IPS-NIHi7 (cell line): ENCODE data around the gene UNC45B.
"Not testable (repeated sequence)": the region's sequence is repeated elsewhere in the genome, so short reads cannot be mapped to it uniquely, and the experiment has no call there.

Experiments
- DNase-seq: peaks from one replicate; pipeline ENCODE4 v3.0.0; 2012; ENCODE audit warnings: mixed read lengths; ENCODE audit errors: extremely low spot score

UNC45B gene

DNA sequence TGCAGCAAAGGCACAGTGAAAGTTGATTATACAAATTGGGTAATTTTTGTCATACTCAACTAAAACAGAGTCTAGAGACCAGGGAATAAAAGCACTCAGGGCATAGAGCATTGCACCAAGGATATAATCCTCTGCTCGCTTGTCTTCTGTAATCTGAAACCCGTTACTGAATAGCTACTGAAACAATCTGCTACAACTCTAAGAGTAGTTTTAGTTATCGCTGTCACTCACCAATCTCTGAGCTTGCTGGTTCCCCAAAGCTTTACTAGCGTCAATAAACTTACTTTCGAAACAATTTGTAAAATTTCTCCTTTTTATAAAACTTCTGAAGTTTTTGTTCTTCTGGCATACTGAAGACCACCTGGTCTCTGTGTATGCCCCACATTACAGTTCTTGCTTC lies 69.5 kb downstream of the UNC45B start:
- DNase-seq: no peak

DNA sequence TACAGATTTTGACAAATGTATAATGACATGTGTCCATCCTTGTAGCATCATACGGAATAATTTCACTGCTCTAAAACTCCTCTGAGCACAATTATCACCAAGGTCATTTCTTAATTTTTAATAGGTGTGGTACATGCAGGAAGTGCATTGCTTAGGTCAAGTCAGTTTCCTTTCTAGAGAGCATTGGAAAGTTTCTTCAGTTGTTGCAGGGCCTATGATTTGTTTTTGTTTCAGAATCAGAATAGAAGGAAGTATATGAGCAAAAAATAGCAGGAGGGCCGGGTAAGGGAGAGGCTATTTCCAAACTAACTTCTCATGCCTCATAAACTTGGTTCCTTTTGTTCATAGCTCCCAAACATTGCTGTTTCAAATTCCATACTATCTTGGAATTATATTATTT lies 71.3 kb downstream of the UNC45B start:
- no peak for DNase-seq

- no peak for DNase-seq
Measured at GRCh38 chr17:35222452-35222851, 74.8 kb downstream of the UNC45B start.

DNA sequence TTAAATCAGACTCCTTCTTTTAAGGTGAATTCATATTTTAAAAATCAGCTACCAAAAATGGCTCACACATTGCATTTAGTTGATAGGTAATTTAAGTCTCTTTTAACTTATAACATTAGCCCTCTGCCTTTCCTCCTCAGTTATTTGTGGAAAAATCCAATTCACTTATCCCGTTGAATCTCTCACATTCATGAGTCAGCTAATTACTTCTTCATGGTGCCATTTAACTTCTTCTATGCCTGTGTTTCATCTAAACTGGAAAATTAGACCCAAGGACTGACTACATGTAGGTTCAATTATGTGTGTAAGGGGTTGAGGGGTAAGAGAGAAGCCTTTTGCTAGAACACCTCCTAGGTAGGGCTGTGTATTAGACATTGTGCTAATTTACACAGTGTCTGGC lies 76.8 kb downstream of the UNC45B start:
- DNase-seq: no peak

DNA sequence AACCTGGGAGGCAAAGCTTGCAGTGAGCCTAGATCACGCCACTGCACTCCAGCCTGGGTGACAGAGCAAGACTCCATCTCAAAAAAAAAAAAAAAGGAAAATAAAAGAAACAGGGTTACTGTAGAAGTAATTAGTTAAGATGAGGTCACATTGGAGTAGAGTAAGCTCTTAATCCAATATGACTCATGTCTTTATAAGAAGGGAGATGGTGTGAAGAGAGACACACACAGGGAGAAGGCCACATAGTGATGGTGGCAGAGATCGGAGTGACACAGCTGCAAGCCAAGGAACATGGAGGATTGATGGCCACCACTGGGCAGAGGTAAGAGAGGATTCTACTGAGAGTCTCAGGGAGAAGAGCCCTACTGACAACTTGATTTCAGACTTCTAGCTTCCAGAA lies 79.9 kb downstream of the UNC45B start:
- no peak for DNase-seq

- DNase-seq: no peak
Measured at GRCh38 chr17:35229638-35230037, 82.0 kb downstream of the UNC45B start.

DNA sequence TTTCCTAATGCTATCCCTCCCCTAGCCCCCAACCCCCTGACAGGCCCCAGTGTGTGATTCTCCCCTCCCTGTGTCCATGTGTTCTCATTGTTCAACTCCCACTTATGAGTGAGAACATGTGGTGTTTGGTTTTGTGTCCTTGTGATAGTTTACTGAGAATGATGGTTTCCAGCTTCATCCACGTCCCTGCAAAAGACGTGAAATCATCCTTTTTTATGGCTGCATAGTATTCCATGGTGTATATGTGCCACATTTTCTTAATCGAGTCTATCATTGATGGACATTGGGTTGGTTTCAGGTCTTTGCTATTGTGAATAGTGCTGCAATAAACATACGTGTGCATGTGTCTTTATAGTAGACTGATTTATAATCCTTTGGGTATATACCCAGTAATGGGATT lies 86.7 kb downstream of the UNC45B start:
- not testable (repeated sequence) for DNase-seq

DNA sequence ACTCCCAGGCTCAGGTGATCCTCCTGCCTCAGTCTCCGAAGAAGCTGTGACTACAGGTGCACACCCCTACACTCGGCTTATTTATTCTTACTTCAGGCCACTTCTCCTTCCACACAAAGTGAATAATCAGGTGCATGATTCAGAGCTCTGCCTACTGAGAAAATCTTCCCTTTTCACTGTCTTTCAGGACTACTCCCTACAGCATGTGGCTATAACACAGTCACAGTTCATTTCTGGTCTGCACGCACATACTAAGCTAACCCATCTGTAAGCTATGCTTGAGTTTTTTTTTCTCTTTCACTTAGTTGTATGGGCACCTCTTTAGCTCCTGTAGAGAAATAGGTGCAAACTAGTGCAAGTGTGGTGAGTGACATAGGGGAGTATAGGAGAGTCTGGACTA lies 87.7 kb downstream of the UNC45B start:
- DNase-seq: no peak

GRCh38 chr17:35235917-35236316 lies 88.3 kb downstream of the UNC45B start:
- DNase-seq: no peak

GRCh38 chr17:35236821-35237220 lies 89.2 kb downstream of the UNC45B start:
- DNase-seq: no peak

DNA sequence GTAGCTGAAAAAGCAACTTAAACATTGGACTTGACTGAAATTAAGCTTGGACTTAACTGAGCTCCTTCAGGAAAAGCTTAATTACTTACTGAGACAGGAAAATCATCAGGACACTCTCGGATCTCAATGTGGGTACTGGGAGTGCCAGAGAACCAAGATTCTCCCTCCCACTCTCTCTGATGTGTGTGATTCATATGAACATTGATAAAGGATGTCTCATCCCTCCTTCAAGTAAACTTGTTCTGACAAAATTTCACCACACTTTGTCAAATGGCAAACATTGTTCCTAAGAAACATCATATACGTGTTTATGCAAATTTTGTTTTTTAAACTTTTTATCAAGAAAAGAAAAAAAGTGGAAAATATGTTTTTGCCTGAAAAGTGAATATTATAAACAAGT lies 91.2 kb downstream of the UNC45B start:
- DNase-seq: no peak
